K562 (cell line): Measurements from ENCODE around the gene KDM2A. TPM values are rescaled to one million over a fixed set of nuclear protein-coding genes. Genes with fewer than 3 reads are reported as not detected.

Experiments used
- ARID3B ChIP-seq: fragments of 250-450 bp; sonication (Bioruptor Pico); IDR thresholded peaks from 2 replicates; pipeline ENCODE4 v1.4.0; 2020; ENCODE audit warnings: borderline replicate concordance
- CBFA2T3 ChIP-seq: fragments of 450-650 bp; IDR thresholded peaks from 2 replicates; pipeline ENCODE4 v1.6.1; 2017
- CHD1 ChIP-seq: fragments of 200-600 bp; sonication (generic); IDR thresholded peaks from one replicate; pipeline ENCODE4 v1.6.1; 2012; ENCODE audit warnings: mild to moderate bottlenecking, moderate library complexity, low read length, inconsistent platforms
- IFI16 ChIP-seq: fragments of 250-450 bp; sonication (Bioruptor Pico); IDR thresholded peaks from 2 replicates; pipeline ENCODE4 v2.1.2; 2022; ENCODE audit warnings: mild to moderate bottlenecking, inconsistent platforms
- ILF3 ChIP-seq: fragments of 450-650 bp; IDR thresholded peaks from 2 replicates; pipeline ENCODE4 v1.6.1; 2018; ENCODE audit warnings: antibody characterized with exemption, mild to moderate bottlenecking, moderate library complexity, borderline replicate concordance
- NUFIP1 ChIP-seq: fragments of 450-650 bp; IDR thresholded peaks from 2 replicates; pipeline ENCODE4 v1.6.1; 2018; ENCODE audit not compliant: partially characterized antibody
- RBFOX2 ChIP-seq: fragments of 200-400 bp; formaldehyde crosslinking; IDR thresholded peaks from 2 replicates; pipeline ENCODE4 v1.6.1; 2017; ENCODE audit warnings: low read depth, mild to moderate bottlenecking, low read length, moderate library complexity
- RBM39 ChIP-seq: fragments of 200-400 bp; formaldehyde crosslinking; optimal IDR thresholded peaks from 2 replicates; pipeline ENCODE3; 2018; ENCODE audit warnings: low read depth, low read length
- RREB1 ChIP-seq: fragments of 250-450 bp; sonication (Bioruptor Pico); IDR thresholded peaks from 2 replicates; pipeline ENCODE4 v1.4.0; 2020
- SIX5 ChIP-seq, 2 experiments: IDR thresholded peaks; 2 replicates each; pipeline ENCODE4 v1.6.1; 2011; ENCODE audit warnings: low read length in 2 of 2, borderline replicate concordance in 1 of 2, low read depth in 1 of 2, mild to moderate bottlenecking in 1 of 2, moderate library complexity in 1 of 2; ENCODE audit not compliant: insufficient read depth in 1 of 2
- ZBTB2 ChIP-seq: fragments of 450-650 bp; IDR thresholded peaks from 2 replicates; pipeline ENCODE4 v1.6.1; 2016; ENCODE audit warnings: antibody characterized with exemption
- ZNF175 ChIP-seq: fragments of 200-800 bp; sonication (Bioruptor generic); IDR thresholded peaks from 2 replicates; pipeline ENCODE4 v1.6.1; 2016; ENCODE audit warnings: low read depth, mild to moderate bottlenecking, missing genetic modification characterization, missing compliant biosample characterization
- ZNF561 ChIP-seq: fragments of 450-650 bp; formaldehyde crosslinking; conservative IDR thresholded peaks from 2 replicates; pipeline ENCODE4 v1.4.0; 2020; ENCODE audit warnings: mild to moderate bottlenecking, moderate library complexity
- ZNF639 ChIP-seq, 2 experiments: fragments of 200-800 bp in 1 of 2; sonication (Bioruptor generic) in 1 of 2; sonication (generic) in 1 of 2; formaldehyde crosslinking in 1 of 2; IDR thresholded peaks in 1 of 2; conservative IDR thresholded peaks in 1 of 2; 2 replicates each; pipeline versions ENCODE4 v1.5.0 to v1.6.1; 2016 to 2020; ENCODE audit warnings: missing compliant biosample characterization in 1 of 2, missing genetic modification characterization in 1 of 2, missing genetic modification reagents in 1 of 2
- polyA plus RNA-seq, 8 experiments: library from polyadenylated mRNA; depleted of rRNA in 4 of 8; stranded (reverse) in 5 of 8; unstranded in 3 of 8; fragments of >200 nt; fragmentation: Nextera tagmentation in 2 of 8; fragmentation: Illumina TruSeq in 1 of 8; extraction: Ambion mirVana in 2 of 8; extraction: Trizol in 1 of 8; gene quantifications; 2 replicates each; pipeline versions ENCODE4 v1.2.1 to v1.2.3, GENCODE V29; 2011 to 2014; ENCODE audit warnings: inconsistent platforms in 1 of 8, missing spikeins in 1 of 8
- total RNA-seq, 7 experiments: library from RNA; depleted of rRNA in 6 of 7; stranded (reverse); fragments of >200 nt in 6 of 7; fragmentation: Illumina TruSeq in 2 of 7; extraction: Trizol in 2 of 7; gene quantifications; 2 replicates each; pipeline versions ENCODE4 v1.2.1 to v1.2.3, GENCODE V29; 2011 to 2021; ENCODE audit warnings: low replicate concordance in 1 of 7
- TF ChIP-seq, protein P1 (sequence below): sonication (generic); formaldehyde crosslinking; IDR thresholded peaks from 2 replicates; pipeline ENCODE4 v1.8.1; 2023; ENCODE audit warnings: mild to moderate bottlenecking, missing genetic modification reagents

KDM2A gene
- total and polyA plus RNA-seq, 9 of the 15 experiments (the other 6 are each of a cell fraction or from before 2014, with no cell fraction given), result 5.0 to 39.3 (median 21.3) TPM

DNA sequence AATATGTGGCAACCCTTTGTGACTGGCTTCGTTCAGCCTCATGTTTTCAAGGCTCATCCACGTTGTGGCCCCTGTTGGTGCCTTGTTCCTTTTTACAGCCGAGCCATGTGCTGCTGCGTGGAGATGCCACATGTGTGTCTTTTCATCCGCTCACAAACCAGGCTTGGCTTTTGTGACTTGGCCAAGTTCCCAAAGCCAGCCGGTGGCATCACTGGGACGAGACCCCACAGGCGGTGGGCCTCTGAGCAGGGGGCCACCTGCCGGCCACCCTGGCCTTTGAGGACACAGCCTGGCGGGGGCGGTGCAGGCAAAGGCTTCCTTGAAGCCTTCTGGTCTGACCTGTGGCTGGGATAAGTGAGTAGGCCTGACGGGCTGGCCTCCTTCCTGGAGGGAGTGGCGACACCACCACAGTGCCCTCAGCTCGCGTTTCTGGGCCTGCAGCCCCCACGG is 157.7 kb downstream of the KDM2A start (continued):
- no peak for TF ChIP-seq IFI16
- TF ChIP-seq RREB1 (CRISPR knock-in tag), result no peak
- no peak for TF ChIP-seq NUFIP1
- TF ChIP-seq, protein P1, sequence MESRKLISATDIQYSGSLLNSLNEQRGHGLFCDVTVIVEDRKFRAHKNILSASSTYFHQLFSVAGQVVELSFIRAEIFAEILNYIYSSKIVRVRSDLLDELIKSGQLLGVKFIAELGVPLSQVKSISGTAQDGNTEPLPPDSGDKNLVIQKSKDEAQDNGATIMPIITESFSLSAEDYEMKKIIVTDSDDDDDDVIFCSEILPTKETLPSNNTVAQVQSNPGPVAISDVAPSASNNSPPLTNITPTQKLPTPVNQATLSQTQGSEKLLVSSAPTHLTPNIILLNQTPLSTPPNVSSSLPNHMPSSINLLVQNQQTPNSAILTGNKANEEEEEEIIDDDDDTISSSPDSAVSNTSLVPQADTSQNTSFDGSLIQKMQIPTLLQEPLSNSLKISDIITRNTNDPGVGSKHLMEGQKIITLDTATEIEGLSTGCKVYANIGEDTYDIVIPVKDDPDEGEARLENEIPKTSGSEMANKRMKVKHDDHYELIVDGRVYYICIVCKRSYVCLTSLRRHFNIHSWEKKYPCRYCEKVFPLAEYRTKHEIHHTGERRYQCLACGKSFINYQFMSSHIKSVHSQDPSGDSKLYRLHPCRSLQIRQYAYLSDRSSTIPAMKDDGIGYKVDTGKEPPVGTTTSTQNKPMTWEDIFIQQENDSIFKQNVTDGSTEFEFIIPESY (CRISPR knock-in tag), result peak; percentile 37; the same call in 1 of the 2 replicates
- TF ChIP-seq ARID3B (CRISPR knock-in tag), result no peak
- no peak for TF ChIP-seq ZNF561 (CRISPR knock-in tag)
- peak; percentile 75; the same call in 1 of the 2 replicates for TF ChIP-seq ZBTB2
- TF ChIP-seq SIX5 (IDR thresholded peaks at IDR 0.05; ENCODE audit: borderline replicate concordance in 1 of 2, insufficient read depth in 1 of 2, low read depth in 1 of 2, low read length in 2 of 2), result no peak
- no peak for TF ChIP-seq ZNF639 (CRISPR knock-in tag; conservative IDR thresholded peaks at IDR 0.05 in 1 of 2, IDR thresholded peaks at IDR 0.05 in 1 of 2)
- peak; percentile 16; the same call in 1 of the 2 replicates for TF ChIP-seq CBFA2T3
- TF ChIP-seq ILF3, result no peak
- TF ChIP-seq RBFOX2, result no peak
- no peak for TF ChIP-seq RBM39
- TF ChIP-seq ZNF175 (CRISPR knock-in tag), result no peak
- peak; percentile 76 for TF ChIP-seq CHD1
